ENCODE data around the gene BUB3.
A peak's percentile ranks its signal among the peaks of the same experiment; 100 is the strongest.
"Not testable (repeated sequence)": the region's sequence is repeated elsewhere in the genome, so short reads cannot be mapped to it uniquely, and the experiment has no call there.

Gene BUB3

GRCh38 chr10:123154711-123155505 is 706 bp downstream of the BUB3 start:
- peak; percentile 27 for DNase-seq (ENCODE audit: low spot score)

- no peak for DNase-seq (ENCODE audit: low spot score)
Observed at GRCh38 chr10:123156078-123156477, 1.9 kb downstream of the BUB3 start.

GRCh38 chr10:123157210-123157609 is 3.0 kb downstream of the BUB3 start:
- no peak for DNase-seq (ENCODE audit: low spot score)

- no peak for DNase-seq (ENCODE audit: low spot score)
Observed at GRCh38 chr10:123158682-123159081, 4.5 kb downstream of the BUB3 start.

- DNase-seq (ENCODE audit: low spot score) = no peak
Observed at GRCh38 chr10:123160311-123160980, 6.2 kb downstream of the BUB3 start.

- DNase-seq (ENCODE audit: low spot score) = no peak
Observed at GRCh38 chr10:123164319-123164718, 10.1 kb downstream of the BUB3 start.

- DNase-seq (ENCODE audit: low spot score) = no peak
Observed at GRCh38 chr10:123165445-123166072, 11.4 kb downstream of the BUB3 start.

GRCh38 chr10:123166618-123167017 is 12.4 kb downstream of the BUB3 start:
- DNase-seq (ENCODE audit: low spot score) = no peak

- DNase-seq (ENCODE audit: low spot score) = no peak
Observed at GRCh38 chr10:123170961-123171360, 16.8 kb downstream of the BUB3 start.

GRCh38 chr10:123171616-123172015 is 17.4 kb downstream of the BUB3 start:
- not testable (repeated sequence) for DNase-seq (ENCODE audit: low spot score)

GRCh38 chr10:123175389-123176387 is 21.5 kb downstream of the BUB3 start:
- DNase-seq (ENCODE audit: low spot score) = no peak

GRCh38 chr10:123178390-123178789 is 24.2 kb downstream of the BUB3 start:
- not testable (repeated sequence) for DNase-seq (ENCODE audit: low spot score)

- DNase-seq (ENCODE audit: low spot score) = no peak
Observed at GRCh38 chr10:123180101-123181090, 26.2 kb downstream of the BUB3 start.

- DNase-seq (ENCODE audit: low spot score) = no peak
Observed at GRCh38 chr10:123183724-123184123, 29.5 kb downstream of the BUB3 start.

GRCh38 chr10:123187781-123188180 is 33.6 kb downstream of the BUB3 start:
- DNase-seq (ENCODE audit: low spot score) = no peak

GRCh38 chr10:123191886-123192285 is 37.7 kb downstream of the BUB3 start:
- no peak for DNase-seq (ENCODE audit: low spot score)

GRCh38 chr10:123194056-123194455 is 39.9 kb downstream of the BUB3 start:
- DNase-seq (ENCODE audit: low spot score) = no peak

GRCh38 chr10:123200531-123200930 is 46.3 kb downstream of the BUB3 start:
- no peak for DNase-seq (ENCODE audit: low spot score)

- no peak for DNase-seq (ENCODE audit: low spot score)
Observed at GRCh38 chr10:123202506-123202905, 48.3 kb downstream of the BUB3 start.

- DNase-seq (ENCODE audit: low spot score) = no peak
Observed at GRCh38 chr10:123203393-123204126, 49.4 kb downstream of the BUB3 start.
